HG02610 (cell line): Measurements from ENCODE around the gene ACTR8.
A peak's percentile ranks its signal among the peaks of the same experiment; 100 is the strongest.
"Not testable (repeated sequence)": the region's sequence is repeated elsewhere in the genome, so short reads cannot be mapped to it uniquely, and the experiment has no call there.

Source experiments
- ATAC-seq: cut with Tn5 transposase; IDR thresholded peaks from one replicate; pipeline ENCODE4 v1.9.1; 2021; ENCODE audit warnings: mild to moderate bottlenecking, moderate library complexity; ENCODE audit not compliant: unreplicated experiment

Gene ACTR8, protein sequence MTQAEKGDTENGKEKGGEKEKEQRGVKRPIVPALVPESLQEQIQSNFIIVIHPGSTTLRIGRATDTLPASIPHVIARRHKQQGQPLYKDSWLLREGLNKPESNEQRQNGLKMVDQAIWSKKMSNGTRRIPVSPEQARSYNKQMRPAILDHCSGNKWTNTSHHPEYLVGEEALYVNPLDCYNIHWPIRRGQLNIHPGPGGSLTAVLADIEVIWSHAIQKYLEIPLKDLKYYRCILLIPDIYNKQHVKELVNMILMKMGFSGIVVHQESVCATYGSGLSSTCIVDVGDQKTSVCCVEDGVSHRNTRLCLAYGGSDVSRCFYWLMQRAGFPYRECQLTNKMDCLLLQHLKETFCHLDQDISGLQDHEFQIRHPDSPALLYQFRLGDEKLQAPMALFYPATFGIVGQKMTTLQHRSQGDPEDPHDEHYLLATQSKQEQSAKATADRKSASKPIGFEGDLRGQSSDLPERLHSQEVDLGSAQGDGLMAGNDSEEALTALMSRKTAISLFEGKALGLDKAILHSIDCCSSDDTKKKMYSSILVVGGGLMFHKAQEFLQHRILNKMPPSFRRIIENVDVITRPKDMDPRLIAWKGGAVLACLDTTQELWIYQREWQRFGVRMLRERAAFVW

DNA sequence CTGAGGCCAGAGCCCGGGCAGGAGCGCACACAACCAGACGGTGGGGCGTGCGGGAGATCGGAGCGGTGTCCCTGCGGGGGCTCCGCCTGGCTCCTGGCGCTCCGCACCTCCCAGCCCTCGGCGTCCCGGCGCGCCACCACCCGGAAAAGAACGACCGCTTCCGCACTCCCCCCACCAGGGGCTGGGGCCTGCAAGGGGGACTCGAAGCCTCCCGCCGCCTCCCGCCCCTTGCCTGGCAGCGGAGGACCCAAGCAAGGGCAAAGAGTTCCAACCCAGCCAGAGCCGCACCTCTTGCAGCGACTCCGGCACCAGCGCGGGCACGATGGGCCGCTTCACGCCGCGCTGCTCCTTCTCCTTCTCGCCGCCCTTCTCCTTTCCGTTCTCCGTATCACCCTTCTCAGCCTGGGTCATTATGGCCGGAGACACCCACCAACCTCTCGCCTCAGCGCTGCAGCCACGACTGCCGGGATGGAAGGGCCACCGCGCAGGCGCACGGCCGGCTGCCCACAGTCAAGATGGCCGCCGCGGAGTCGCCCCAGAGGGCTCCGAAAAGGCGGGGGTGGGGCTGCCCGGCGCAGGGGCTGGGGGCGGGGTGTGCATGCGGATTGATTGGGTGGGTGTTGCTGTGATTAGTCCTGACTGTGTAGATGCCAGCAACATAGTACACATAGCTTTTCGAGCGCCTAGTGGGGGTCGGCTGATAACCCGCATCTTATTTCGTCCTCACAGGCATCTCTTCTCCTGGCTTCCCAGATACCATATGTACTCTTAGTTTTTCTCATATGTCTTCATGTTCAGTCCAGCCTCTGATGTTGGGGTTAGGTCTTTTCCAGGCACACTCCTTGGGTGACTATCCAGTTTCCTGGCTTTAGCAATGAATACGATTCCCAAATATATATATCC, at the start of gene ACTR8:
ACTR8 (minus strand) TSS at position 462 of the 903 bp plus-strand sequence; CDS start at position 411, 51 bp downstream.
- ATAC-seq: peak; percentile 84

DNA sequence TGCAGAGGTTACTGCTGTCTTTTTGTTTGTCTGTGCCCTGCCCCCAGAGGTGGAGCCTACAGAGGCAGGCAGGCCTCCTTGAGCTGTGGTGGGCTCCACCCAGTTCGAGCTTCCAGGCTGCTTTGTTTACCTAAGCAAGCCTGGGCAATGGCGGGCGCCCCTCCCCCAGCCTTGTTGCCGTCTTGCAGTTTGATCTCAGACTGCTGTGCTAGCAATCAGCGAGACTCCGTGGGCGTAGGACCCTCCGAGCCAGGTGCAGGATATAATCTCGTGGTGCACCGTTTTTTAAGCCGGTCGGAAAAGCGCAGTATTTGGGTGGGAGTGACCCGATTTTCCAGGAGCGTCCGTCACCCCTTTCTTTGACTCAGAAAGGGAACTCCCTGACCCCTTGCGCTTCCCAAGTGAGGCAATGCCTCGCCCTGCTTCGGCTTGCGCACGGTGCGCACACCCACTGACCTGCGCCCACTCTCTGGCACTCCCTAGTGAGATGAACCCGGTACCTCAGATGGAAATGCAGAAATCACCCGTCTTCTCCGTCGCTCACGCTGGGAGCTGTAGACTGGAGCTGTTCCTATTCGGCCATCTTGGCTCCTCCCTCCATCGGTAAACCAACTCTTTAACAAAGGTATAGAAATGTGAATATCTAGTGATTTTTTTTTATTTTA, 45.4 kb upstream of the ACTR8 start:
- not testable (repeated sequence) for ATAC-seq

DNA sequence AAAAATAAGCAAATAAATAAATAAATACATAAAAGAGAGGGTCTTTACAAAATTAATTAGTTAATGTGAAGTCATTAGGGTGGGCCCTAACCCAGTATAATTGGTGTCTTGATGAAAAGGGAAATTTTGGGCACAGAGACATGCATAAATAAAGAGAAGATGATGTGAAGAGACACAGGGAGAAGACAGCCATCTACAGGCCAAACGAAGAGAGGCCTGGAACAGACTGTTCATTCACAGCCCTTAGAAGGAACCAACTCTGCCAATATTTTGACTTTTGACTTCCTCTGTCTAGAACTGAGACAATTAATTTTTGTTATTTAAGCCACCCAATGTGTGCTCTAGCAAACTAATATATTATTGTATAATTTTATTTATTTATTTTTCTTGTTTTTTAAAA, 39.3 kb upstream of the ACTR8 start:
- no peak for ATAC-seq

DNA sequence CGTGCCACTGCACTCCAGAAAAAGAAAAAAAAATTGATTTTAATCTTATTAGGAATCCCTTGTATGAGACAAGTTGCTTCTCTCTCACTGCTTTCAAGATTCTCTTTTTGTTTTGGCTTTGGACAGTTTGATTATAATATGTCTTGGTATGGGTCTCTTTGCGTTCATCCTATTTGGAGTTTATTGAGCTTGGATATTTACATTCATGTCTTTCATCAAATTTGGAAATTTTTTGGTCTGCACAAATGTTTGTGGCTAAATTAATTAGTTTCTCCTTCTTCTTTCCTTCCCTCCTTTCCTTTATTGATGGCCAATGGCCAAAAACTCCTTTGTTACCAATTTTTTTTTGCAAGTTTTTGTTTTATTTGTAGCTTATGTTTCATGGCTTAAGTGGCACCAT, 37.8 kb upstream of the ACTR8 start:
- ATAC-seq: no peak

DNA sequence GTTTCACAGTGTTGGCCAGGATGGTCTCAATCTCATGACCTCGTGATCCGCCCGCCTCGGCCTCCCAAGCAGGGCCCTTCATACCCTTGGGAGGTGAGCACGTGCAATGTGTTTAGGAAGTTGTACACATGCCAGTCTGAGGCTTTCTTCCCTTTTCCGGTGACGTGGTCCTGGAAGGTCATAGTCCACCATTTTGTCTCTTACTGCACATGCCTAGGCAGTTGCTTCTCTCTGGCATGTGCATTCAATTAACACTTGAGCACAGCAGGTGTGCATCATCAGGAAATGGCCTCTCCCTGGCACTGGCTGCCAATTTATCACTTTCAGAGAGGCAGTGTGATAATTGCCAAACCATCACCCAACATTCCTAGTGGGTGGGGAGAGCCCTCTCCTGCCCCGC, 31.4 kb upstream of the ACTR8 start:
- no peak for ATAC-seq

DNA sequence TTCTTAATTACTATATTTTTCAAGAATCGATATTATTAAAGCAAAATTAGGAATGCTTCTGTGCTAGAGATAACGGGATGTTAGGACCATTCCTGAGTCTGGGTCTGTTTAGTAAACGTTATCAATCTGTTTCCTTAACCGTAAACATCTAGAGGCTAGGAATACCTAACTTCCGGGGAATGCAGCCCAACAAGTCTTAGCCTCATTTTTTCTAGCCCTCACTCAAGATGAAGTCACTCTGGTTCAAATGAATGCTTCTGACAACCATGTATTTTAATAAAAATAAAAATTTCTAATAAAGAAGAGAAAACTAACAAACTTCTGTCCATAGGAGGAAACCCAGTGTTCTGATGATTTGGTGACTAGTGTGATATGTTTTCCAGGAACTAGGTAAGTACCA, 20.8 kb upstream of the ACTR8 start:
- no peak for ATAC-seq

DNA sequence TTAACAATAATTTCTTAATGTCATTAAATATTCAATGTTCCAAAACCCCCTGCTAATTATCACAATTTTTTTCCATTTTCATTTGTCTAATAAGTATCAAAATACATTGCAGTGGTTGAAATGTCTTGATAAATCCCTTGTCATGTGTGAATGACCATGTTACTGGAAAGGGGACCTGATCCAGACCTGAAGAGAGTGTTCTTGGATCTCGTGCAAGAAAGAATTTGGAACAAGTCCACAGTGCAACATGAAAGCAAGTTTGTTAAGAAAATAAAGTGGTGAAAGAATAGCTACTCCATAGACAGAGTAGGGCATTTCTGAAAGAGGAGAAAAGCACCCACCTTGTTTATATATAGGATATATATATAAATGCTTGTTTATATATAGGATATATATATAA, 20.1 kb upstream of the ACTR8 start:
- no peak for ATAC-seq

DNA sequence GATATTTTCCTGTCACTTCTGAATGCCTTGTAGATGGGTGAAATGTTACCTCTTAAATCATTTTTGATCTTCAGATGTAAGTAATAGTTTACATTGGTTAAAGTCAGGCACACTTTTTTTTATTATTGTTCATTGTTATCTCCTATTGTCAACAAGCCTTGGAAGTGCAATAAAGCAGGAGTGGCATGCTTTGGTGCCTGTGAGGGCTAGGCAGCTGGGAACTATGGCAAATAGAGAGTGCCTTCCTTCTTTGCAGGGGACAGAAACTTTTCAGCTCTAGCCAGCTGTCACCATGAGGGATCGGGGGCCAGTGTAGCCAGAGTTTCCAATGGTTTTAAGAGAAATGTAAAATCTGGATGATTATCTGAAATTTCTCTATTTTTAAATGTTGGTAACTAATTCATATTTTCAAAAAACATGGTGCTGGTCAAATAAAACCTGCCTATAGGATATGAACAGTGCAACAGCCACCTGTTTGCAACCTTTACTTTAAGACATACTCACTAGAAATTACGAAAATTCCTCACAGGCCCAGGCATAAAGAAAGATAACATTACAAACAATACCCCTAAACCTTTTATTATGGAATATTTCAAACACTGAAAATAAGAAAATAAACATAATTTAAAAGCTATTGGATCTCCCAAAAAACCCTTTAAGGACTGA, 18.8 kb upstream of the ACTR8 start:
- ATAC-seq: no peak

DNA sequence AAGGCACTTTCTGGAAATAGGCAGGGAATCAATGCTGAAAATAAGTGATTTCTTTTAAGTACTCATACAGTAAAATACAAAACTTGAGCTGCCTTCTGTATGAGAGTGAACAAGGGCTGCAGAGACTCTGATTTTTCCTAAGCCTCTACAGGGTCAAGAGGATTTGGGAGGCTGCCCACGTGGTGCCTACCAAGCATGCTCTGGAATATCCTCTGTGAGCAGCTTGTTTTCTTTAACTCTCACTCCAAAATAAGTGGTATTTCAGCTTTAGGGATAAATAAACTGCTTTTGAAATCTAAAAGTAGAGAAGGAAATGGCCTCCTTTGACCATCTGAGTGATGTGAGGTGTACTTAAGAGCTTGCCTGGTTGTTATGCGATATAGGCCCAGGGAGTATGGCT, 17.8 kb upstream of the ACTR8 start:
- no peak for ATAC-seq

DNA sequence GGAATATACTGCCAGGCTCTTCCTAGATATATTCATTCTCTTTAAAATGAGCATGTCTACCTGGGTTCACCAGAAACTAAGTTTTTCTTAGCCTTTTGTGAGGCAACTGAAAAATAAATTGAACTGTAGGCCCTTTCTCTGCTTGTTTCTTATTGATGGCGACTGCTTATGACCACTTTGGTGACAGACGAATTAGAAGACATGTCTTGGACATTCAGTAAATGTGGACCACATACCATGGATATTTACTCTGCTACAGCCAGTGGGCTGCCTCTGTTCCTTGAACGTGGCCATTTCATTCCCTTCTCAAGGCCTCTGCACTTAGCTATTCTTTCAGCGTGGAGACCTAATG, 10.3 kb upstream of the ACTR8 start:
- ATAC-seq: no peak

DNA sequence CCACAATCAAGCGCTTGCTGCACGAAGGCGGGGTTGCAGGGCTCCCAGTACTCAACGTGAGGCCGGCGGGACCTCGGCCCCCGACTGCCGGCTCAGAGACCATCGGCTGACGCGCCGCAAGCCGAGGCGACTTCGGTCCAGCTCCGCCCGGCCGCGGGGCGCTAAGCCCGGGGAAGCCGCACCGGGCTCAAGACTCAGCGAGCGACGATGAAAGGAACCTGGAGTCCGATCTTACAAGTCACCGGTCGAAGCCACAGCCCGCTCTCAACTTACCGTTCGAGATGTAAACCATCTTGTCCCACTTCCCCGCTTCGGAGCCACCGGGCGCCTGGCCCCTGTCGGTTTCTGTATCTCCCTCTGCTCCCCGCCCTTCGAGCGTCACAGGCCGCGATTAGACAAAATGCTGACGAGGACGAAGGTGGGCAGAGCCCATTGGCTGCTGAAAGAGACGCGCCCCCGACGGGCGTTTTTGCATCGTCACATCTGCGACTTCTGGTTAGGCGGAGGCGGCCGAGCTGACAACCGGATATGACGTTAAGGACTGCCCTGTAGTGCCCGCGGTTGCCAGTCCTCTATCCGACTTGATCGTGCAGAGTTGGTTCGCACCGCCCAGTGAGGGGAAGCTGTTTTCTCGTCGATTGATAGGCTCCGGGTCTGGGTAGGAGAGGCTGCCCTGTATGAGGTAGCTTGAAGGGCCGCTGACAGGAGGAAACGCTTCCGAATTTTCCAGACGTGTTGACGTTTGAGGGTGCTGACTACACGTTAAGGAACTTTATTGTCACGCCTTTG, 9.7 kb upstream of the ACTR8 start, which contains the start of gene SELENOK:
SELENOK (minus strand) TSS at position 363 of the 789 bp plus-strand sequence.
- peak; percentile 96 for ATAC-seq

DNA sequence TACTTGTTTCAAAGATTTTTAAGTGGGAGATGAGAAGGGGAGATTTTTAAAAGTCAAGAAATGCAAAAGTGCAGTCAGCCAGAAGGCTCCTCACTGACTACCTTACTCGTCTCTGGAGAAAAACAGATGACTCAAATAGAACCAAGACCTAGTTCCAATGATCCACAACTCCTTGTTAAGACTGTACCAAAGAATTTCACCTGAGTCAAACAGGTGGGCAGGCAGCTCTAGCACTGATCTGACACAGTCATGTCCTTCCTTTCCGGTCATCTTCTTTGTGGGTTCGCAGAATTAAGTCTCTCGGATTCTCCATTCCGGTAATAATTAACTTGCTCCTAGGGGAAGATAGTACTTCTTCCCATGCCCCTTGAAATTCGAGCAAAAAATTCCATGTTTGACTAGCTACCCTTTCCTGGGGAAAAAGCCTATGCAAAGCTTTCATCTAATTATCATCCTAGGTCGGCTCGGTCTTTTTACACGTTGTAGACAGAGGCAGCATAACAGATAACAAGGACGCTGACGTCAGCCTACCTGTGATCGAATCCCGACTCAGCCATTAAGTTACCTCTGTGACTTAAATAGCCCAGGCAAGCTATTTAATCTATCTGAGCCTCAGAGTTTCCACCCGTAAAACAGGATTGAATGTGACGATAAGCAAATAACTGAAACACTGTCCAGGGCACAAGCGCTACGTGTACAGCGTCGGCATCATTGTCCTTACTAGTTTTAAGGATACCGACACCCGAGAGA, 8.9 kb upstream of the ACTR8 start:
- ATAC-seq: no peak

DNA sequence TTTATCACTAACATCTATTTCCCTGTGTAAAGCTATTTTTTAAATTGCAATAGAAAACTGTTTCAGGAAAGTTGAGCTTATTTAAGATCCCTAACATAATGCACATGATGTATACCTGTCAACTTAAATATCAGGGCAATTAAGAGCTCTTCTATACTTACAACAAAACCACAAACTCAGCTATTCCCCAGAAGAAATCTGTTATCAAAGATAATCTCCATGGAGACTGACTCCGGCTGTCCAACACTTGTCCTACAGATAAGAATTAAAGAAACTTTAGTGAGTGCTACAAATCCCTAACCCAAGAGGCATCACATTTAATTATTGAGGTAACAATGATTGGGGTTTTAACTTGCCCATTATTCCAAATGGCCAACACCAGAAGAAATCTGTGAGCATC, 6.3 kb upstream of the ACTR8 start:
- ATAC-seq: no peak

DNA sequence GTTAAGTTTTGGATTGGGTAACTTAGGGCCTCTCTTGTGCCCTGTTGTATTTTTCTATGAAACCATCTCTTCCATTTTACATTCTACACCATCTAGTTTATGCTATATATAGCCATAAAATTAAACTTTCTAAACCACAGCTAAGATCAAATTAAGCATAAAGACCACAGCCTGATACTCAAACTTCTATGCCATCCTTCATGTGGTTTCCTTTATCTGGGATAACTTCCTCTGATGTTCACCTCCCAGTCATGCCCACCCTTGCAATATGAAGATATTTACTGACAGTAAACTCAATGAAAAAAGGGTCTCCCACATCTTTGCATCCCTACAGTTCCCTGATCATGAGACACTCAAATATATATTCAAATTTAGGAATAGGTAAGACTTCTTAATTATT, 5.5 kb upstream of the ACTR8 start:
- no peak for ATAC-seq

DNA sequence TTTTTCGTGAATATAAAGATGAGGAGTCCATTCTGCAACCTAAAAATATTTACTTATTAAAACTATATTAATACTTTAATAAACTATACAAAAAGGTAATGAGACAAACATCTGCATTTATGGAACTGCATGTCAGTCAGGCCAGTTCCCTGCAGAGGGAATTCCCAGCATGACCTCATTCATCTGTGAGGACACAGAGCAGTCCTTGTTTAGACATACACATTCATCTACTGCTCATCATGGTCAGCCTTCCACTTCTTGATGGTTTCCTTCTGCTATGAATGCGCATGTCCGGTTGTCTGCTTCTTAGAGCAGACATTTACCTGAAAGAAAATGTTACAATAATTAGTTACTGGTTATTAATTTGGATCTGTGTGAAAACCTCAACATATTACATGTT, 3.3 kb upstream of the ACTR8 start:
- peak; percentile 55 for ATAC-seq

DNA sequence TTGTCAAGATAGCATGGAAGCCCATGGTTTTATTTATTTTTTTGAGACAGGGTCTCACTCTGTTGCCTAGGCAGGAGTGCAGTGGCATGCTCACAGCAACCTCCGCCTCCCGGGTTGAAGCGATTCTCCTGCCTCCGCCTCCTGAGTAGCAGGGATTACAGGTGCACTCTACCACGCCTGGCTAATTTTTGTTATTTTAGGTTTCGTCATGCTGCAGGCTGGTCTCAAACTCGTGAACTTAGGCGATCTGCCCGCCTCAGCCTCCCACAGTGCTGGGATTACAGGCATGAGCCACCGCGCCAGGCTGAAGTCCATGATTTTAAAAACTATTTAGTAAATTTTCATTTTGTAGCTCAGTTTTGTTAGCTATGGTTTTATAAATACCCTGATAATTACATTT, 2.7 kb upstream of the ACTR8 start:
- ATAC-seq: no peak

DNA sequence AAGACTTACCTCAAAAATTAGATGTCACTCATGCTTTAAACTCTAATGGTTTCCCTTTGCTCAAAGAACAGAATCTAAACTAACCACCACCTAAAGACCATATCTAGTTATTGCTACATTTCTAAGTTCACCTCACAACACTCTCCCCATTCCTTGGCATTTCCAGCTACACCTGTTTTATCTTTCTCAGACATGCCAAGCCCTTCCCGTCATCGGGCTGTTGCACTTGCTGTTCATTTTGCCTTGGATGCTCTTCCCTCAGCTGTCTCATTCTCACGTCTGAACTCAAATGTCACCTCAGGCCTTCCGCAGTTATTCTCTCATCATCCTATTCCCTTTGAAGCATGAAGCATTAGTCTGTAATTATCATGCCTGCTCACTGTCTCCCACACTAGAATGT, 1.1 kb upstream of the ACTR8 start:
- ATAC-seq: no peak

DNA sequence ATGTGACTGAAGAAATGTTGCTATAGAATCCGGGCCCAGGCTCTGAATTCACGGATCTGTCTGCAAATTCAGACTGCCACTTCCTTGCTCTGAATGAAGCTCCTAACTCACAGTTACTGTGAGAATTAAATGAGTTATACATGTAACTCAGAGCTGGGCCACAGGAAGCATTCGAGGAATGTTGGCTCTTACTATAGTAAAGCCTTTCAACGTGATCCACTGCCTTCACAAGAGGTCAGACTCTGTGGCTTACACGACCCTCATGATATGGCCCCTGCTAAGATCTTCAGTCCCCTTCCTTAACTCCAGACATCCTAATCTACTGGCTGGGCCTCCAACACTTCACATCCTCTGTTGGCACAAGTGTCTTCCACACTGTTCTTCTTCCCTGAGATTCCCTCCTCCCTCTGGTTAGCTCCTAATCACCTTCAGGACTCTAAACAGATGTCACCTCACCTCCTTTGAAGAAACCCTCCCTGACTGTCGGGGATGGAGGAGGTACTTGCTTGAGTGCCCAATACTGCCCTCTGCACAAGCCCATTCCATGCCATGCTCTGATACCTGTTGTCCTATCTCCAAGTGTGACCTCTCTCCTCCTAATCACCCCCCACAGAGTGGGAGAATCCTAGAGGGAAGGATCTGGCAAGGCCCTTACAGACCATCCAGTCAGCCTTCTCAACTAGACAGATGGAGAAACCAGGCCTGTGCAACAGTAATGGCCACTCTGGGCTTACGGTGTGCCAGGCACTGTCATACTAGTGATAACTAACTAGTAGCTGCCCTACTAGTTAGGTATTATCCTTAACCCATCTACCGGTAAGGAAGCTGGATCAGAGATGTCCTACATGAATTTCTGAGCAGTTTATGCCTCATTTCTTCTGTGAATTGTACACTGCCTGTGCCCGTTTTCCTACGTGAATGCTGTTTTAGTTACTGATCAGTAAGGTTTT, 1.3 kb downstream of the ACTR8 start:
- ATAC-seq: no peak
